SJSA1 (cell line): ENCODE measurements around the gene MAP3K3. TPM values are rescaled to one million over a fixed set of nuclear protein-coding genes. Genes with fewer than 3 reads are reported as not detected.

Source experiments
- DNase-seq, 2 experiments: peaks; one replicate each; pipeline ENCODE4 v3.0.0-alpha.2; 2015 to 2020; ENCODE audit warnings: low spot score in 2 of 2, low read depth in 1 of 2
- H3K27ac ChIP-seq: fragments of 250-450 bp; sonication (Bioruptor Pico); 2 replicates; pipeline ENCODE4 v1.5.1; 2020; ENCODE audit warnings: mild to moderate bottlenecking, moderate library complexity
- H3K27me3 ChIP-seq: fragments of 250-450 bp; sonication (Bioruptor Pico); replicated peaks from 2 replicates; pipeline ENCODE4 v1.5.1; 2020; ENCODE audit warnings: mild to moderate bottlenecking, moderate library complexity
- H3K36me3 ChIP-seq: fragments of 250-450 bp; sonication (Bioruptor Pico); 2 replicates; pipeline ENCODE4 v1.5.1; 2020; ENCODE audit warnings: mild to moderate bottlenecking
- H3K4me1 ChIP-seq: fragments of 250-450 bp; sonication (Bioruptor Pico); replicated peaks from 2 replicates; pipeline ENCODE4 v1.6.1; 2021; ENCODE audit warnings: mild to moderate bottlenecking
- H3K4me3 ChIP-seq: fragments of 250-450 bp; sonication (Bioruptor Pico); 2 replicates; pipeline ENCODE4 v1.5.1; 2020; ENCODE audit warnings: mild to moderate bottlenecking
- H3K9me3 ChIP-seq: fragments of 250-450 bp; sonication (Bioruptor Pico); replicated peaks from 2 replicates; pipeline ENCODE4 v1.5.1; 2020; ENCODE audit warnings: mild to moderate bottlenecking
- total RNA-seq: library from RNA; depleted of rRNA; stranded (reverse); fragments of >200 nt; shearing (Covaris generic); gene quantifications from 2 replicates; pipeline ENCODE4 v1.2.3, GENCODE V29; 2014; rRNA removed

The MAP3K3 gene
- 35.8 and 49.5 TPM in 2 replicates for total RNA-seq

DNA sequence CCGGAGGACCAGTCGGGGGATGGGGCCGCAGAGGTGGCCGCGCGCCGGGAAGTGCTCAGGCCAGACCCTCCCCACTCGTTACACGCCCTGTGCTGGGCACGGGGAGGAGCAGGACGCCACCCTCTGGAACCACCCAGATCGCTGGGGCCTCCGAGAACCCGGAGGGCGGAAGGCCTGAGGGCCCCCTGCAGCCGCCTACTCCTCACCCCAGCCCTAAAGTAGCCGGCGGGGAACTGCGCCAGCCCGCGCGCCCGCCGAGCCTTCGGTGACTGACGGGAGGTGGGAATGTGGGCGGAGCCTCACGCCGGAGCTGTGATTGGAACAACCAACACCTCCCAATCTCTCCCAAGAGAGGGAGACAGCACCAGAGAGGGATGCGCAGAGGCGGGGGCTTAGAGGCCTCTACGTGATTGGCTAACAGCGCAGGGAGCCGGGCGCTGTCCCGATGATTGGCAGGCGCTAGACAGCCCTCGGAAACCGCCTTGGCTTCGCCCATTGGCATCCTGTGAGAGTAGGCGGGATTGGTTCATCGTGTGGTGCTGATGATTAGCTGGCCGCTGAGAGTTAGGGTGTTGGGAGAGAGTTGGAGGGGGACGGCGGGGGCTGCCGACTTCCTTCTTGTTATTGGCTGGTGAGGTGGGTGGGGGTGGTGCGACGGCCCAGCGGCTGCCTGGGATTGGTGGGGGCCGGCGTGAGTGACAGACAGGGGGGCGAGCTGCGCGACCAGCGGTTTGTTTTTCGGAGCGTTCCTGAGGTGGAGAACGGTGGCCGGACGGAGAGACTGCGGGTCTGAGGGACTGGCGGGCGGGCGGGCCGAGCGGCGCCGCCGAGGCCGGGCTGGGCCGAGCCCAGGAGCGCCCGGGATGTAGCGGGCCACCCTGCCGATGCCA is at the start of gene MAP3K3:
MAP3K3 (plus strand) TSS at position 734 of the 890 bp plus-strand sequence. CDS start 343 bp downstream, outside the sequence.
- H3K9me3 ChIP-seq = no peaks in the 10 kb centered on the region
- peak within 1 kb of the TSS; percentile 34 for H3K27ac ChIP-seq
- DNase-seq = peak; percentile 100
- H3K27me3 ChIP-seq = no peaks in the 10 kb centered on the region
- H3K36me3 ChIP-seq = no peaks in the 10 kb centered on the region; the same call in 1 of the 2 replicates
- peak within 1 kb of the TSS; percentile 85 for H3K4me3 ChIP-seq
- H3K4me1 ChIP-seq = peaks cover 21% of the 10 kb centered on the region

DNA sequence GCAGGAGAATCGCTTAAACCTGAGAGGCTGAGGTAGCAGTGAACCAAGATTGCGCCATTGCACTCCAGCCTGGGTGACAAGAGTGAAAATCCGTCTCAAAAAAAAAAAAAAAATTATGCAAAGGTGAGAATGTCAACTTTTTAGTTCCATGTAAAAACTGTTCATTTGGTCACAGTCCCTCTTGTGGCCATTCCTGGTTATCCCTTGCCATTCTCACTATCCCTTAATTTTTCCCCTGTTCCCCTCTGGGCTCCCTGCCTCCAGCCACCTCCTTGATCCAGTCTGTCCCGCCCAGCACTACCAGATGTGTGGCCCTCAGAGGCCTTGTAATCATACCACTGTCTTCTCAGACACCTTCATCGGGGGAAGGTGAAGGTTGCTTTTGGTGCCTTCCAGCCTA is 48.6 kb upstream of the MAP3K3 start:
- no peak overlapping the region for H3K4me3 ChIP-seq
- no peaks in the 10 kb centered on the region for H3K27me3 ChIP-seq
- no peaks in the 10 kb centered on the region for H3K9me3 ChIP-seq
- peaks cover 10% of the 10 kb centered on the region for H3K4me1 ChIP-seq
- DNase-seq = no peak
- H3K36me3 ChIP-seq = peaks cover 28% of the 10 kb centered on the region
- no peak overlapping the region for H3K27ac ChIP-seq

DNA sequence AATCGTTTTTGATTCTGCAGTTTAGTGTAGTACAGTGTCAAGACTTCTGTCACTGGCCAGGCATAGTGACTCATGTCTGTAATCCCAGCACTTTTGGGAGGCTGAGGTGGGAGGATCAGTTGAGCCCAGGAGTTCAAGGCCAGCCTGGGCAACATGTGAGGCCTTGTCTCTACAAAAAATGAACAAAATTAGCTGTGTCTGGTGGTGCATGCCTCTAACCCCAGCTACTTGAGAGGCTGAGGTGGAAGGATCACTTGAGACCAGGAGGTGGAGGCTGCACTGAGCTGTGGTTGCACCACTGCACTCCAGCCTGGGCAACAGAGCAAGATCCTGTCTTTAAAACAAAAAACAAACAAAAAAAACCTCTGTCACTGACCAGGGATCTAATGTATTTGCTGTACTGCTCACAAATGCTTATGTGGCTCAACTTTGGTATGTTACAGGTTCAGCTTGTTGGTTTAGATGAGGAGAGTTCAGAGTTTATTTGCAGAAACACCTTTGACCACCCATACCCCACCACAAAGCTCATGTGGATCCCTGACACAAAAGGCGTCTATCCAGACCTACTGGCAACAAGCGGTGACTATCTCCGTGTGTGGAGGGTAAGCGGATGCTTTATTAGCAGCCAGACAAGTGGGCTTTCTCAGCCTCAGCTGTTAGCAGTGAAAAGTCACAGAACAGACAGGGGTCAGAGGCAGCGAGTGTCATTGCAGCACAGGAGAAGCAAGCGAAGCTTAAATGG is 44.0 kb upstream of the MAP3K3 start:
- Histone ChIP-seq H3K27me3 (no peaks in the 10 kb centered on the region), H3K4me1 (no peaks in the 10 kb centered on the region), H3K4me3 (no peak overlapping the region), H3K36me3 (peaks cover 57% of the 10 kb centered on the region), H3K27ac (no peak overlapping the region), H3K9me3 (no peaks in the 10 kb centered on the region)
- no peak for DNase-seq

DNA sequence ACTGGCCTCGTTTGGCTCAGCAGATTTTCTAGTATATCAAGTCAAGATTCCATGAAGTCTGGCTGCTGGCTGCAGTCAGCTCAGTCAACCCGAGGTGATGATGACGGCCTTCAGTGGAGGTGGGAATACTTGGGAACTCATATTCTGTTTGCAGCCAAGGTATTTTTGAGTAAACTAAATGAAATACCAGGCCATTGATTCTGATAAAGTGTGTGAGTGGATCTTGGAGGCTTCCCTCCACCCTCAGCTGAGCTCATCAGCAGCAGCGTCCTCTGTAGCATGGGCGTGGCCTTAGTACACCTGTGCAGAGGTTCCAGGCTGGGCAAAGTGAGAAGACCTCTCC is 43.5 kb upstream of the MAP3K3 start:
- Histone ChIP-seq H3K27me3 (no peaks in the 10 kb centered on the region), H3K36me3 (peaks cover 62% of the 10 kb centered on the region), H3K27ac (no peak overlapping the region), H3K4me1 (no peaks in the 10 kb centered on the region), H3K4me3 (no peak overlapping the region), H3K9me3 (no peaks in the 10 kb centered on the region)
- DNase-seq = no peak

DNA sequence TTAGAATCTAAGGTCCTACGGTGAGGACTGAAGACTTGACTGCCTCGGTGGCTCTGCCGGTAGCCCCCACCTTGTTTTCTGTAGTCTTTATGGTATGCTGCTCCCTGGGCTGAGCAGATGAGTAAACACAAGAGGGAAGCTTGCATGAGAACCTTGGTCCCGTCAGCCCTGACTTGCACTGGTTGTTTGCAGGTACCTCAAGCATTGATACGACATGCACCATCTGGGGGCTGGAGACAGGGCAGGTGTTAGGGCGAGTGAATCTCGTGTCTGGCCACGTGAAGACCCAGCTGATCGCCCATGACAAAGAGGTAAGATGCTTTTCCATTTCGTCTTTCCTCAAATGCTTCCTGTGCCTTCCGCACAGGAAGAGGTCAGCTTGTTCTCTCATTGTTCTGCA is 42.6 kb upstream of the MAP3K3 start:
- H3K4me1 ChIP-seq = no peaks in the 10 kb centered on the region
- H3K27ac ChIP-seq = no peak overlapping the region
- no peak for DNase-seq
- H3K9me3 ChIP-seq = no peaks in the 10 kb centered on the region
- H3K27me3 ChIP-seq = no peaks in the 10 kb centered on the region
- H3K36me3 ChIP-seq = peaks cover 69% of the 10 kb centered on the region
- H3K4me3 ChIP-seq = no peak overlapping the region

DNA sequence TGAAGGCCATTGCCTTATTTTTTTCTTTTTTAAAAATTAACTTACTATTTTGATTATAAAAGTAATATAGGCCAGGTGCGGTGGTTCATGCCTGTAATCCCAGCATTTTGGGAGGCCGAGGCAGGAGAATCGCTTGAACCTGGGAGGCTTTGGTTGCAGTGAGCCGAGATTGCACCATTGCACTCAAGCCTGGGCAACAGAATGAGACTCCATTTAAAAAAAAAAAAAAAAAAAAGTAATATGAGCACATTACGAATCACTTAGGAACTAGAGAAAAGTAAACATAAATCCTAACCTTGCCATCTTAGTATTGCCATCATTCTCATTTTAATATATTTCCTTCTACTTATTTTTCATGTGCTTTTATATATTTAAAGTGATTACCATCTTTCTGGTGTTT is 34.4 kb upstream of the MAP3K3 start:
- H3K4me3 ChIP-seq = no peak overlapping the region
- no peaks in the 10 kb centered on the region for H3K4me1 ChIP-seq
- H3K36me3 ChIP-seq = peaks cover 87% of the 10 kb centered on the region
- DNase-seq = no peak
- no peaks in the 10 kb centered on the region for H3K9me3 ChIP-seq
- no peaks in the 10 kb centered on the region for H3K27me3 ChIP-seq
- no peak overlapping the region for H3K27ac ChIP-seq

DNA sequence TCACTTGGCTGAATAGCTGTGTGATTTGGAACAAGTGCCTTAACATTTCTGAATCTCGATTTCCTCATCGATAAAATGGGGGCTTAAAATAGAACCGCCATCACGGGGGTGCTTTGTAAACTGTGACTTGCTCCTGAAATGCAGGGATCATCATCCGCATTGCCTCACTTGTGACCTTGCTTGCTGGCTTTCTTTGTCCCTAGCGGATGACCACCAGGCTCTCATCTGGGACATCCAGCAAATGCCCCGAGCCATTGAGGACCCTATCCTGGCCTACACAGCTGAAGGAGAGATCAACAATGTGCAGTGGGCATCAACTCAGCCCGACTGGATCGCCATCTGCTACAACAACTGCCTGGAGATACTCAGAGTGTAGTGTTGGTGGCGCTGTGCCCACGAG is 33.4 kb upstream of the MAP3K3 start:
- Histone ChIP-seq H3K4me3 (no peak overlapping the region), H3K4me1 (no peaks in the 10 kb centered on the region), H3K27me3 (no peaks in the 10 kb centered on the region), H3K36me3 (peaks cover 86% of the 10 kb centered on the region), H3K27ac (no peak overlapping the region), H3K9me3 (no peaks in the 10 kb centered on the region)
- no peak for DNase-seq

DNA sequence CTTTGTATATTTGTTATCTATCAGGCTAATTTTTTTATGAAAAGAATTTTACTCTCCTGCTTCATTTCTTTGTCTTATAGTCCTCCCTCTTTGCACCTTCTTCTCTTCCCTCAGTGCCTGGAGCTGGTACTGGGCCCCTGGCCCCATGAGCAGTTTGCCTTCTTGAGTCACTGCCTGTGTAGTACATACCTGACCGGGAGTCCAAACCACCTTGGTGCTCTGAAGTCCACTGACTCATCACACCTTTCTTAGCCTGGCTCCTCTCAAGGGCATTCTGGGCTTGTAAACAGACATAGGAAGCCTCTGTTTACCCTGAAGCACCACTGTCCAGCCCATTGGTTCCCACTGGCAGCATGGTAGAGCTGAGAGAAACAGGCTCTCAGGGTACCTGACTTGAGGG is 32.6 kb upstream of the MAP3K3 start:
- Histone ChIP-seq H3K27ac (no peak overlapping the region), H3K36me3 (peaks cover 80% of the 10 kb centered on the region), H3K4me3 (no peak overlapping the region), H3K4me1 (no peaks in the 10 kb centered on the region), H3K9me3 (no peaks in the 10 kb centered on the region), H3K27me3 (no peaks in the 10 kb centered on the region)
- DNase-seq = no peak

DNA sequence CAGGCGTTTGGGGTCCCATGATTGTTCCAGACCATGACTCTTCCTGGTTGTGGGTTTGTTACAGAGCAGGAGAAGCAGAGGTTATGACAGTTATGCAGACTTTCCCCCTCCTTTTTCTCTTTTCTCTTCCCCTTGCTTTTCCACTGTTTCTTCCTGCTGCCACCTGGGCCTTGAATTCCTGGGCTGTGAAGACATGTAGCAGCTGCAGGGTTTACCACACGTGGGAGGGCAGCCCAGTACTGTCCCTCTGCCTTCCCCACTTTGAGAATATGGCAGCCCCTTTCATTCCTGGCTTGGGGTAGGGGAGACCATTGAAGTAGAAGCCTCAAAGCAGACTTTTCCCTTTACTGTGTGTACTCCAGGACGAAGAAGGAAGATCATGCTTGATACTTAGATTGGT is 29.4 kb upstream of the MAP3K3 start:
- H3K36me3 ChIP-seq = peaks cover 54% of the 10 kb centered on the region
- no peak overlapping the region for H3K27ac ChIP-seq
- H3K4me3 ChIP-seq = no peak overlapping the region
- no peaks in the 10 kb centered on the region for H3K9me3 ChIP-seq
- H3K27me3 ChIP-seq = no peaks in the 10 kb centered on the region
- DNase-seq = no peak
- H3K4me1 ChIP-seq = no peaks in the 10 kb centered on the region

DNA sequence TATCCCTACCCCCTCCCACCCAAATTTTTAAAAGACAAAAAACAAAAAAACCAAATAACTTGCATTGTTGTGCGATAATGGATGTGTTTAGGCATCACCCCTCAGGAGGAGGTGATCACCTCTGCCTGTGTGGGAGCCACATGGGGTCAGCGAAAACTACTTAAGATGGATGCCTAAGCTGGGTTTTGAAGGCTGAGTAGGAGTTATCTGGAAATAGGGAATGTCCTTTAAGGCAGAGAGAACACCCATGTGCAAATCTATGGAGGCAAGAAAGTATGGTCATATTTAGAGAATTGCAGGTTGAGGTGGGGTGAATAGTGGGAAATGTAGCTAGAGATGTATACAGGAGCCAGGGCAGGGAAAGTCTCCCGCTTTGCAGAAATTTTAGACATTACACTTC is 27.1 kb upstream of the MAP3K3 start:
- H3K4me3 ChIP-seq = no peak overlapping the region
- no peaks in the 10 kb centered on the region for H3K27me3 ChIP-seq
- no peaks in the 10 kb centered on the region for H3K9me3 ChIP-seq
- H3K36me3 ChIP-seq = peaks cover 33% of the 10 kb centered on the region
- H3K27ac ChIP-seq = no peak overlapping the region
- peaks cover 2% of the 10 kb centered on the region for H3K4me1 ChIP-seq
- DNase-seq = no peak

DNA sequence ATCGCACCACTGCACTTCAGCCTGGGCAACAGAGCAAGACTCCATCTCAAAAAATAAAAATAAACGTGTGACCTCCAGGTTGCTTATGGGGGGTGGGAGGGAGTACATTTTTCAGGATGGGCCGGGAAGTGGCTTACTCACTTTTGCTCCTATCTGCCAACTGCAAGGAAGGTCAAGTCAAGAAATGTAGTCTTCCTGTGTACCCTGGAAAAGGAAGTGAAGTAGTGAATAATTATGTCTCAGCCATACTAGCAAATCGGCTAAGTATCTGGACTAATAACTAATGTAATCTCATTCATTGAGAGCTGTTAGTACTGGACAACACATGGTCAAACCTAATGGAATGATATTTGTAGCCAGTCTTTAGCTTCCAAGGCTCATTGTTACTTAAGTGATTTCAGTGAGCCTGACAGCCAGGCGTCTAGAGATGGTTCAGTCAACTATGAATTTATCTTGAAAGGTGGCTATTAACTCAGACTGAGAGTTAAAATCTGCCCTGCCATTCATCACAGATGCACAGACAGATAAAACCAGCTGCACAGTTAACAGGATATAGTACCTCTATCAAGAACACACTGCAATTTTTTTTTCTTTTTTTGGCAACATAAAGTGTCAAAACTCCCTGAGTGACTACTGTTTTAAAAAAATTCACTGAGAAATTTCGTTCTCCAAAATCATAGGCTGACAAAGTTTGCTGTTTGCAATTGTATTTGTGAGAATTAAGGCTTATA is 25.2 kb upstream of the MAP3K3 start:
- Histone ChIP-seq H3K4me3 (no peak overlapping the region), H3K9me3 (no peaks in the 10 kb centered on the region), H3K36me3 (peaks cover 23% of the 10 kb centered on the region), H3K27me3 (no peaks in the 10 kb centered on the region), H3K27ac (no peak overlapping the region), H3K4me1 (peaks cover 12% of the 10 kb centered on the region)
- DNase-seq = no peak

DNA sequence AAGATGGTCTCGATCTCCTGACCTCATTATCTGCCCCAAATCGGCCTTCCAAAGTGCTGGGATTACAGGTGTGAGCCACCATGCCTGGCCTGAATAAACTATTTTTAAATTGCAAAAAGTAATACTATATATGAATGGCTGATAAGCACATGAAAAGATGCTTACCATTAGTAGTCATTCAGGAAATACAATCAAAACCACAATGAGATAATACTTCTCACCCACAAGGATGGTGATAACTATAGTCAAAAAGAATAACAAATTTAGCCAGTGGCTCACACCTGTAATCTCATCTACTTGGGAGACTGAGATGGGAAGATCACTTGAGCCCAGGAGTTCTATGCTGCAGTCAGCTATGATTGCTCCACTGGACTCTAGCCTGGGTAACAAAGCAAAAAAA is 23.9 kb upstream of the MAP3K3 start:
- Histone ChIP-seq H3K27me3 (no peaks in the 10 kb centered on the region), H3K4me3 (no peak overlapping the region), H3K36me3 (peaks cover 19% of the 10 kb centered on the region), H3K9me3 (no peaks in the 10 kb centered on the region), H3K4me1 (peaks cover 12% of the 10 kb centered on the region), H3K27ac (no peak overlapping the region)
- DNase-seq = no peak

DNA sequence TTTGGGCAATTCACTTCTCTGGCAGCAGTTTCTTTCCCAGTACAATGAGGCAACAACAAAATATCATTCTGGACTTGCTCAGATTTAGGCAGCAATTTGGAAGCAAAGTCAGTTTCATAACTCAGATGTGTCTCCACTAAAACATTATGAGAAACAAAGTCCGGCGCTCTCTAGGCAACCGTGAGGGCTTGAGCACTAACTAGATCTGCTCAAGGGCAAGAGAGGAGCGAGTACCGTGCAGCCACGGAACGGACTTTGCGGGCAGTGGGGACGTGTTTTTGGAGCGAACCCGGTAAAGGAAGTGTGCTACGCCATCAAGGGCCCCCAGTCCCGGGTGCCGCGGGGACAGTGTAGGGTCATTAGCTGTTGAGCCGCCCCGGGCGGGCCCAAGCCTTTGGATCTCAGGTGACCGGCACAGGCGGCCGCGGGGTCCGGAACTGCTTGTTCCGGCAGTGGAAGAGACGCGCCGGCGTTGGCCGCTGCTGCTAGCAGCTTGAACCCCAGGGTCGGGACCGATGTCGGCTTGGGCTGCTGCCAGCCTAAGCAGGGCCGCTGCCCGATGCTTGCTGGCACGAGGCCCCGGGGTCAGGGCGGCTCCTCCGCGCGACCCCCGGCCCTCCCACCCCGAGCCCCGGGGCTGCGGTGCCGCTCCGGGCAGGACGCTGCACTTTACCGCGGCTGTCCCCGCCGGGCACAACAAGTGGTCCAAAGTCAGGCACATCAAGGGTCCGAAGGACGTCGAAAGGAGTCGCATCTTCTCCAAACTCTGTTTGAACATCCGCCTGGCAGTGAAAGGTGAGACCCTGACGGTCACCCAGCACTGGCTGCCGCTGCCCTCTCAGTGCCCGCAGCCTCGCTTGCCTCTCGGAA is 21.4 kb upstream of the MAP3K3 start, which contains the start of gene TACO1:
TACO1 (plus strand) TSS at position 327 of the 870 bp plus-strand sequence; CDS start at position 516, 189 bp downstream.
- Histone ChIP-seq H3K27me3 (no peaks in the 10 kb centered on the region), H3K4me1 (peaks cover 12% of the 10 kb centered on the region), H3K4me3 (peak within 1 kb of the TSS; percentile 89), H3K27ac (peak within 1 kb of the TSS; percentile 44), H3K36me3 (peaks cover 35% of the 10 kb centered on the region), H3K9me3 (no peaks in the 10 kb centered on the region)
- peak; percentile 85 to 89 for DNase-seq
